Measurements from ENCODE around the gene DCANP1. TPM values are rescaled to one million over a fixed set of nuclear protein-coding genes. Genes with fewer than 3 reads are reported as not detected.

The DCANP1 gene
- total and polyA plus RNA-seq, 9 of the 15 experiments (the other 6 are each of a cell fraction or from before 2014, with no cell fraction given) = not detected

GRCh38 chr5:135466178-135467050 lies 19.3 kb upstream of the DCANP1 start (continued):
- TF ChIP-seq, protein P1, sequence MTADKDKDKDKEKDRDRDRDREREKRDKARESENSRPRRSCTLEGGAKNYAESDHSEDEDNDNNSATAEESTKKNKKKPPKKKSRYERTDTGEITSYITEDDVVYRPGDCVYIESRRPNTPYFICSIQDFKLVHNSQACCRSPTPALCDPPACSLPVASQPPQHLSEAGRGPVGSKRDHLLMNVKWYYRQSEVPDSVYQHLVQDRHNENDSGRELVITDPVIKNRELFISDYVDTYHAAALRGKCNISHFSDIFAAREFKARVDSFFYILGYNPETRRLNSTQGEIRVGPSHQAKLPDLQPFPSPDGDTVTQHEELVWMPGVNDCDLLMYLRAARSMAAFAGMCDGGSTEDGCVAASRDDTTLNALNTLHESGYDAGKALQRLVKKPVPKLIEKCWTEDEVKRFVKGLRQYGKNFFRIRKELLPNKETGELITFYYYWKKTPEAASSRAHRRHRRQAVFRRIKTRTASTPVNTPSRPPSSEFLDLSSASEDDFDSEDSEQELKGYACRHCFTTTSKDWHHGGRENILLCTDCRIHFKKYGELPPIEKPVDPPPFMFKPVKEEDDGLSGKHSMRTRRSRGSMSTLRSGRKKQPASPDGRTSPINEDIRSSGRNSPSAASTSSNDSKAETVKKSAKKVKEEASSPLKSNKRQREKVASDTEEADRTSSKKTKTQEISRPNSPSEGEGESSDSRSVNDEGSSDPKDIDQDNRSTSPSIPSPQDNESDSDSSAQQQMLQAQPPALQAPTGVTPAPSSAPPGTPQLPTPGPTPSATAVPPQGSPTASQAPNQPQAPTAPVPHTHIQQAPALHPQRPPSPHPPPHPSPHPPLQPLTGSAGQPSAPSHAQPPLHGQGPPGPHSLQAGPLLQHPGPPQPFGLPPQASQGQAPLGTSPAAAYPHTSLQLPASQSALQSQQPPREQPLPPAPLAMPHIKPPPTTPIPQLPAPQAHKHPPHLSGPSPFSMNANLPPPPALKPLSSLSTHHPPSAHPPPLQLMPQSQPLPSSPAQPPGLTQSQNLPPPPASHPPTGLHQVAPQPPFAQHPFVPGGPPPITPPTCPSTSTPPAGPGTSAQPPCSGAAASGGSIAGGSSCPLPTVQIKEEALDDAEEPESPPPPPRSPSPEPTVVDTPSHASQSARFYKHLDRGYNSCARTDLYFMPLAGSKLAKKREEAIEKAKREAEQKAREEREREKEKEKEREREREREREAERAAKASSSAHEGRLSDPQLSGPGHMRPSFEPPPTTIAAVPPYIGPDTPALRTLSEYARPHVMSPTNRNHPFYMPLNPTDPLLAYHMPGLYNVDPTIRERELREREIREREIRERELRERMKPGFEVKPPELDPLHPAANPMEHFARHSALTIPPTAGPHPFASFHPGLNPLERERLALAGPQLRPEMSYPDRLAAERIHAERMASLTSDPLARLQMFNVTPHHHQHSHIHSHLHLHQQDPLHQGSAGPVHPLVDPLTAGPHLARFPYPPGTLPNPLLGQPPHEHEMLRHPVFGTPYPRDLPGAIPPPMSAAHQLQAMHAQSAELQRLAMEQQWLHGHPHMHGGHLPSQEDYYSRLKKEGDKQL (CRISPR knock-in tag; IDR thresholded peaks at IDR 0.05; ENCODE audit: borderline replicate concordance) = no peak
- TF ChIP-seq, protein P2, sequence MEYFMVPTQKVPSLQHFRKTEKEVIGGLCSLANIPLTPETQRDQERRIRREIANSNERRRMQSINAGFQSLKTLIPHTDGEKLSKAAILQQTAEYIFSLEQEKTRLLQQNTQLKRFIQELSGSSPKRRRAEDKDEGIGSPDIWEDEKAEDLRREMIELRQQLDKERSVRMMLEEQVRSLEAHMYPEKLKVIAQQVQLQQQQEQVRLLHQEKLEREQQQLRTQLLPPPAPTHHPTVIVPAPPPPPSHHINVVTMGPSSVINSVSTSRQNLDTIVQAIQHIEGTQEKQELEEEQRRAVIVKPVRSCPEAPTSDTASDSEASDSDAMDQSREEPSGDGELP (CRISPR knock-in tag; IDR thresholded peaks at IDR 0.05; ENCODE audit: borderline replicate concordance) = 0 out of 2 replicates have a peak, but pooled peaks have one; percentile 21
- TF ChIP-seq NCOA6 (IDR thresholded peaks at IDR 0.05) (no peak), SREBF2 (CRISPR knock-in tag; IDR thresholded peaks at IDR 0.05) (no peak), POLR2G (IDR thresholded peaks at IDR 0.05; ENCODE audit: low read depth, low read length) (no peak), HDAC8 (tag; IDR thresholded peaks at IDR 0.05) (no peak), ZNF282 (CRISPR knock-in tag; IDR thresholded peaks at IDR 0.05) (0 out of 2 replicates have a peak, but pooled peaks have one; percentile 12), CBX8 (IDR thresholded peaks at IDR 0.05; ENCODE audit: borderline replicate concordance, extremely low read depth, low read depth, low read length, poor library complexity, severe bottlenecking) (no peak), XRCC5 (IDR thresholded peaks at IDR 0.05; ENCODE audit: low read depth, low read length) (no peak), HNRNPLL (IDR thresholded peaks at IDR 0.05; ENCODE audit: low read depth, low read length, poor library complexity, severe bottlenecking) (peak; percentile 98)
